ENCODE measurements around the gene CDK15.

DNA sequence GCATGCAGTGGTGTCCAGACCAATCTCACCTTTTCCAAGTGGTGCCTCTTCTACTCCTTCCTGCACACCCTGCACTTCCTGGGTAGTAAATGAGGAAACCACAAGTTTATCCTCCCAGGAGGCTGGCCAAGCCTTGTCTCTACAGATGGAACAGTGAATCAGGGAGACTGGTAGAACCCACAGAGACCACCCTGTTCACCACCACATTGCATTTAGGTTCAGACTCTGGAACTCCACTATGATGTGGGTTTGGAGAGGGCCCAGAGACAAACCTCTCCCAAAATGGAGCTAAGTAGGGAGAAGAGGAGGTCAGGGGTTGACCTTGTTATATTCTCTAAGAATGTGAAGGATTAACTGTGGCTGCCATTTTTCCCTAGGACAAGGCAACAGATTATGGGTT lies 124.5 kb downstream of the CDK15 start:
- no peak for TF ChIP-seq EP300 (IDR thresholded peaks at IDR 0.05; ENCODE audit: borderline replicate concordance)
- TF ChIP-seq, protein P1, sequence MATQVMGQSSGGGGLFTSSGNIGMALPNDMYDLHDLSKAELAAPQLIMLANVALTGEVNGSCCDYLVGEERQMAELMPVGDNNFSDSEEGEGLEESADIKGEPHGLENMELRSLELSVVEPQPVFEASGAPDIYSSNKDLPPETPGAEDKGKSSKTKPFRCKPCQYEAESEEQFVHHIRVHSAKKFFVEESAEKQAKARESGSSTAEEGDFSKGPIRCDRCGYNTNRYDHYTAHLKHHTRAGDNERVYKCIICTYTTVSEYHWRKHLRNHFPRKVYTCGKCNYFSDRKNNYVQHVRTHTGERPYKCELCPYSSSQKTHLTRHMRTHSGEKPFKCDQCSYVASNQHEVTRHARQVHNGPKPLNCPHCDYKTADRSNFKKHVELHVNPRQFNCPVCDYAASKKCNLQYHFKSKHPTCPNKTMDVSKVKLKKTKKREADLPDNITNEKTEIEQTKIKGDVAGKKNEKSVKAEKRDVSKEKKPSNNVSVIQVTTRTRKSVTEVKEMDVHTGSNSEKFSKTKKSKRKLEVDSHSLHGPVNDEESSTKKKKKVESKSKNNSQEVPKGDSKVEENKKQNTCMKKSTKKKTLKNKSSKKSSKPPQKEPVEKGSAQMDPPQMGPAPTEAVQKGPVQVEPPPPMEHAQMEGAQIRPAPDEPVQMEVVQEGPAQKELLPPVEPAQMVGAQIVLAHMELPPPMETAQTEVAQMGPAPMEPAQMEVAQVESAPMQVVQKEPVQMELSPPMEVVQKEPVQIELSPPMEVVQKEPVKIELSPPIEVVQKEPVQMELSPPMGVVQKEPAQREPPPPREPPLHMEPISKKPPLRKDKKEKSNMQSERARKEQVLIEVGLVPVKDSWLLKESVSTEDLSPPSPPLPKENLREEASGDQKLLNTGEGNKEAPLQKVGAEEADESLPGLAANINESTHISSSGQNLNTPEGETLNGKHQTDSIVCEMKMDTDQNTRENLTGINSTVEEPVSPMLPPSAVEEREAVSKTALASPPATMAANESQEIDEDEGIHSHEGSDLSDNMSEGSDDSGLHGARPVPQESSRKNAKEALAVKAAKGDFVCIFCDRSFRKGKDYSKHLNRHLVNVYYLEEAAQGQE (IDR thresholded peaks at IDR 0.05; ENCODE audit: low read depth): no peak
